Germinal center (tissue), 1 donor: ENCODE data around the gene HIC1.
A peak's percentile ranks its signal among the peaks of the same experiment; 100 is the strongest.

ENCODE experiments used
- DNase-seq: peaks from one replicate; pipeline ENCODE4 v3.0.0; 2012; ENCODE audit warnings: mixed read lengths, low spot score

HIC1 gene

DNA sequence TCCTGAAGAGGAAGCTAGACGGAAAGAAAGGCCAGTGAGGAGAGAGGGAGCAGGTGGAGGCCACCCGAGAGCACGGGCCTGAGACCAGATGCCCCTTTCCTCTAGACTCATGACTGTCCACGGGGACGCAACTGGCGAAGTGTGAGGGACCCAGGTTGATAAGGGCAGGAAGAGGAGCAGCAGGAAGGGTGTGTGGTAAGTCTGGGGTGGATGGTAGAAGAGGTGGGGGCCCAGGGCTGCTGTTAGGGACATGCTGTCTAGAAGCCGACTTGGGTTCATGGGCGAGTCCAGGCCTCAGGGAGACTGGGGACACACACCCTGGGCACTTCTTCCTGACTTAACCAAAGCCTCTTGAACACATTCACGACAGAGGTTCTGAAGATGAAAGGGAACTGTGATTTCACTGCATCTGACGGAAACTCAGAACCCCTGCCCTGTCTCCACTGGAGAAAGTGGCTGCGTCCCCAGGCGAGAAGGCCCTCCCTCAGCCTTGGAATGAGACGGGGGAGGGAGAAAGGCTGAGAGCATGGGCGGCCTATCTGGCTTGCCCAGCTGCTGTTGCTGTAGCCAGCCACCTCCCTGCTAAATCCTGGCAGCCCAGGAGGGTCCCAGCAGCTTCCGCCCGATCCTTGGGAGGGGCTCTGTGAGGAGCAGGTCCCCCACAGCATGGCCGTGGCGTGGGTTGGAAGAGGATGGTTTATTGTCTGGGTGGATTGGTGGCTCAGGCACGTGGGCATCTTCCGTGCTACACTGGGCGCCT, 6.0 kb downstream of the HIC1 start:
- no peak for DNase-seq

DNA sequence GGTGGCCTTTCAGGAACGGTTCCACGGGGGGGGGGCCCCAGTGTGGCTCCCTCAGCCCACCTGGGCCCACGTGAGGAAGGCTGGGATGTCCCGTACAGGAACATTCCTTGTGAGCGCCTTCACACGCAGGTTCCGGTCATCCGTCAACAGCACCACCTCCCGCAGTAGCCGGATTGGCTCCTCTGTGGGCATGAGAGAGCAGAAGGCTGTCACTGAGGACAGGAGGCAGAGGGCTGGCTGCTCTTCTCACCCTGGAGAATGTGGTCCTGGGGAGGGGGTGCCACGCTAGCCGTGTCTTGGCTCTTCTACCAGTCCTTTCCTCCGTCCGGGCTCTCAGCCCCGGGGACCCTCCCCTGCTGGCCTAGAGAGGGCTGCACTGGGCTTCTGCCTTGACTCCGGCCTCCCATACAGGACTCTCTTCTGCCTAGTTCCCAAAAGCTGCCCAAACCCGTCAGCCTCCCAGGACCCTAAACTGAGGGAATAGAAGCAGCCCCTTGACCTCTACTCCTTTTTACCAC, 6.6 kb downstream of the HIC1 start:
- no peak for DNase-seq

DNA sequence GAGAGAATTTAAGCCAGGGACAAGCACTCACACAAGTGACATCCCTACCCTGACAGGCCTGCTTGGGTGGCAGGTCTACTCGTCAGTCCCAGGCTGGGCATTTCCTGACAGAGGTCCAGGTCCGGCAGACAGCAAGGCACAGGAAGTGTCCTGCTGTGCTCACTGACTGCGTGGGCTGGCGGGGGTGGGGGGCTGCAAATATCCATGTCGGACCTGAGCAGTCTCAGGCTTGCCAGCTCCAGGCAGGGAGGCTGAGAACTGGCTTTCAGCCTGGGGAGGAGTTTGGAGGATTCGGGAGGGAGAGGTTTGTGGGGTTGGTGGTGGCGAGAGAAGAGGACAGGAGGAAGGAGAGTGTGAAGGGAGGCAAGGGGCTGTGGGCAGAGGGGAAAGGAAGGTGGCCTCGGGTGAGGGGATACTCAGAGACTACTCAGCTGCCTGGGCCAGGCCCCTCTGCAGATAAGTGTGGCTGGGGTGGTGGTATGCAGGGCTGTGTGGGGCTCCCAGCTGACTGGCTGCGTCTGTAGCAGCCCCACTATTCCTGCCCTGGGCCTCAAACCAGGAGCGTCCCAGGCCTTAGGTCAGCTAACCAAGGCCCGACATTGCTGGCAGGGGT, 7.8 kb downstream of the HIC1 start:
- DNase-seq, result no peak

DNA sequence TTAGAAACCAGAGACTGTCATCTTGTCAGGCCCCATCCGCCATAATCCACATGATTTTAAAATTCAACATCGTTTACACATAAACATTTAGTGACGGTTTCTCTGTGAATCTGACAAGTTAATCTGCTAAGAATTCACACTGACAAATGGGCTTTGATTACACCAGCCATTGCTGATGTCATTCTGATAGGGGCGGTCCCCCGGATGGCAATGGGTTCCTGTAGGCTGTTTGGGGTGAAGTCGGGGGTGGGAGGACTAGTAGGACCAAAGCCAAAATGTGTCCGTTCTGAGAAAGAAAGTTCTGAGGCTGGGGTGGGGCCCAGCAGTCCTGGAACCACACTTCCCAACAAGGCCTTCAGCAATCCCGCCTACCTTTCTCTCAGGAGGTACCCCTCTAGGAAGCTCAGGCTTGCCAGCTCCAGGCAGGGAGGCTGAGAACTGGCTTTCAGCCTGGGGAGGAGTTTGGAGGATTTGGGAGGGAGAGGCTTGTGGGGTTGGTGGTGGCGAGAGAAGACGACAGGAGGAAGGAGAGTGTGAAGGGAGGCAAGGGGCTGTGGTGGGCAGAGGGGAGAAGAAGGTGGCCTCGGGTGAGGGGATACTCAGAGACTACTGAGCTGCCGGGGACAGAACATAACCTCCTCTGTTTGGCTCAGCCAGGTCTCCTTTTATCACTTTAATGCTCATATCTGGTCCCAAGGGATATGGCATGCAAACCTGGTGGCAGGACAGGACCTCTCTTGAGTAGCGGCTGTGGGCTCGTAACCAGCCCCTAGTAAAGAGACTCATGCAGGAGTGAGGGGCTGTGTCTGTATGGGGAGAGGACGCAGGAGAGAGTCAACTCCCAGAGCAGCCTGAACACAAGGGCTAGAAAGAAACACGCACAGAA, 8.6 kb downstream of the HIC1 start:
- peak; percentile 51 for DNase-seq

DNA sequence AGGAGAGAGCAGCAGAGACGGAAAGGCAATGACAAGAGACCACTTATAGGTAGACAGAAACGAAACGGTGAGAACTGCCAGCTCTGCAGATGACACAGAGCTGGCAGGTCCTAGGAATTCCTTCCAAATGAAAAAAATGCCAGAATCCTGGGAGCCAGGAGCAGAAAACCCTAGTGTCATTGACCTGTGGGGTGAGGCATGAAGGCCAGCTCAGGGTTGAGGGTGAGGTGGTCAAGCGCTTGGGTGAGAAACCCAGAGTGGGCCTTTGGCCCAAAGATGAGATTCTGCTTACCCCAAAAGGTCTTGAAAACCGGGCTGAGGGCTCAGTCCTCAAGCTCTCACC, 9.2 kb downstream of the HIC1 start:
- DNase-seq, result no peak

DNA sequence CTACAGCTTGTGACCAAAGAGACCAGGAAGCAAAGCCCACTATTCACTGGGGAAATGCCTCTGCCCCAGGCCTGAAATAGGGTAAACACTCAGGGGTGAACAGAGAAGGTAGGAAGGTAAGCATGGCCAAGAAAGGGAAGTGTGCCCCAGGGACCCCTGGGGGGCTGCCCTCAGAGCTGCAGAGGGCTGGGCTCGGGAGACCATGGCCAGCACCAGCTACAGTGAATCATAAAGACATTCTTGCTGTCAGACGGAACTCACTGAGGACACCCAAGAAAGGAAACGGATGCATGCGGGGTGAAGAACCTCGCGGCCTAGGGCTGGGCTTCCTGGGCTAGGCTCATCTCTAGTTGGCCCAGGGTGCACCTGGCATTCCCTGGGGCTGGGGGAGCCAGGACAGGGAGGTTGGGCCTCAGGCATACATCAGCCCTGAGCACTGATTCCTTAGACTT, 9.6 kb downstream of the HIC1 start:
- DNase-seq, result peak; percentile 42

DNA sequence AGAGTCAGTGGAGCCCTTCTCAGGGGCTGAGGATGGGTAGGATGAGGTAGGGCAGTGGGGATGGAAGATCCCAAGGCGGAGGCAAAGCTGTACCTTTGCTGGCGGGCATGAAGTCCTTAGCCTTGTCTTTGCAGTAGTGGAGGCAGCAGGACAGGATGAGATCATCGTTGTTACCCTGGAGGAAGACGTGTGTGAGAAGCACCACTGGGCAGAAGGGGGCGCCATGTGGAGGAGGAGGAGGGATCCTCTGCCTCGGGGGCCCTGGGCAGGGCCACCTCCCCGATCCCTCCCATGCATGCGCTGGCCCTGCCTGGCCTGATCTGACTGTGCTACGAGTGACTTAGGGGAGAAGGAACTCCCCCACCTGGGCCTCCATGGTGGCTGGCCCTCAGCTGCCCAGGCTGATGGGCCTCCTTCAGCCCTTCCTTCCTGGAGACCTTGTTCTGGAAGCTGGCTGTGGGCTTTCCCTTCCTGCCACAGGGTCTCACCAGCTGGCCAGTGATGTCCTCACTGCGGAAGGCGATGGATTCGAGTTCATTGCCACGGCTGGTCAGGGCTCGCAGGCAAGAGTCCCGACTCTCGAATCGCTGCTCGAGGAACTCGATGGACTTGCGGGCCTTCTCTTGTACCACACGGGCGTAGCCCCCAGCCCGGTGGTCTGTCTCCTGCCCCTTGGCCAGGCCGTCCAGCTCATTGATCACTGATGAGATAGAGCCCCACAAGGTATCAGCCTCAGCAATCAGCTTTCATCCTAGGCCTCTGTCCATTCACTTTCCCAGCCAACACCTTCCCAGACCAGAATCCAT, 10.3 kb downstream of the HIC1 start:
- peak; percentile 39 for DNase-seq

DNA sequence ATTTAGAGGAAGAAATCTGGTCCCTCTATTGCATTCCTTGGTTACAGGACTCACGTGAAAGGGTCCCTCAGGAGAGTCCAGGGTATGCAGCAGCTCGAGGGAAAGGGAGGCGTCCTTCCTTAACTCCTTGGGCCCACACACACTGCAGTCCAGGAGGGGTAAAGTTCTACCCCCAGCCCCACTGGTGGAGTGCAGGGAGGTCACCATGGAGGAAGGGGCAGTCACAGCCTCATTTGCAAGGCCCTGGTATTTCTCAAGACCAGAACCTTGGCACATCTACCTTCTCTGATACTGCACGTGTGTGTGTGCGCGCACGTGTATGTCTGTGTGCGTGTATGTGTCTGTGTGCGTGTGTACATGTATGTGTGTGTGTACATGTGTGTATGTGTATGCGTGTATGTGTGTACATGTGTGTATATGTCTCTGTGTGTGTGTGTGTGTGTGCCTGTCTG, 11.1 kb downstream of the HIC1 start:
- DNase-seq, result no peak

DNA sequence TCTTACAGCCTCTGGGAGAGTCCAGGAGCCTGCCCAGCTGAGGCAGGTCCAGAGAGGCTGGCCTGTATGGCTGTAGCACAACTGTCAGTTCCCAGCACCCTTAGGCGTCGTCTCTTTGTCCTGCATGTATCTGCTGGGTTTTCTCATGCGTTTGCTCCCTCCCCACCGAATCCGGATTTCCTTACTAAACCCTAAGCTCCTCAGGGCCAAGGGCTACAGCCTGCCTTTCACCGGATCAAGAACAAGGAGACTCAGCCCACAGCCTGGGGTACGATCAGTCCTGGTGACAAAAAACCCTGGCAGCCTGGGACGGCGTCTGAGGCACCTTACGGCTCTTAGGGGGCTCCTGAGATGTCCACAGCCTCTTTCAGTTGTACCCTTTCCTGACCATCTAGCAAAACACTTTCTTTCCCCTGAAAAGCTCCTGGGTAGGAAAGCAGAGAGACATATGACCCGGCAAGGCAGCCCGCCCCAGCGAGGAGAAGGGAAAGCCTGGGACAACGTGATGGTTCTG, 12.2 kb downstream of the HIC1 start:
- DNase-seq, result no peak

DNA sequence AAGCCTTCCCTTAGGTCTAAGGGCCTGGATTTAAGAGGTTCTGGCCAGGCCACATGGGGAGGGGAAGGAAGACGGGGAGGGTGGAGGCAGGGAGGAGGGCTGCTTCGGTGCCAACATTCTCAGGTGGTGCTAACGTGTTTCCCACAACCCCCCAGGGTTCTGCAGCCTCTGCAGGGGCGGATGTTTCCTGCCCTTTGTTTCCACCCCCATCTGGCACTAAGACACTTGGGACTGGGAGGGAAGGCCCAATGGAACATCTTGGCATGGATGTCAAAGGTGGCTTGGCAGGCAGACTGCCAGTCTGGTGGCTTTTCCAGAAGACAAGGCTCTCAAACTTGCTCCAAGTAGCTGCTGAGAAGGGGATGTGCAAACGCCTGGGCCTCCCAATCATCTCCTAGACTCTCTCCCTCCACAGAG, 12.7 kb downstream of the HIC1 start:
- DNase-seq, result no peak

DNA sequence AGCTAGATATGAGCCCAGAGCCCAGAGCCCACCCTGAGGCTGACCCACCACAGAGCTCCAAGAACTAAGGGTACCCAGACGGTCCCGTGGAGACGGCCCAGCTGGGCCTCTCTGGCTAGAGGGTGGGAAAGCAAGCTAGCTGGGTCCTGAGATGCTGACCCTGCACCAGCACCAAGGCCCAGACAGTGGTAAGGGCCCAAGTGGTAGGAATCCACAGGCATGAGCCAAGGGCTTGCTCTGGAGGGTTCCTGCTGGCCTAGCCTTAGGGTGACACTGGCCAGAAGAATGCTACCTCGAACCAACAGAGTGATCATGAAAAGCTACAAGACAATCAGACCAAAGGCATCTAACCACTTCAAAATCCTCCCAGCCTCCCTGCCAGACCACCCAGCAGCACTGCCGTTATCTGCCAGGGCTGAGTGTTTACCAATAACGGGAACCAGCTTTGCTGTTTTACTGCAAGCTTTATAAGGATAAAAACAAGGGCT, 13.2 kb downstream of the HIC1 start:
- DNase-seq, result no peak

DNA sequence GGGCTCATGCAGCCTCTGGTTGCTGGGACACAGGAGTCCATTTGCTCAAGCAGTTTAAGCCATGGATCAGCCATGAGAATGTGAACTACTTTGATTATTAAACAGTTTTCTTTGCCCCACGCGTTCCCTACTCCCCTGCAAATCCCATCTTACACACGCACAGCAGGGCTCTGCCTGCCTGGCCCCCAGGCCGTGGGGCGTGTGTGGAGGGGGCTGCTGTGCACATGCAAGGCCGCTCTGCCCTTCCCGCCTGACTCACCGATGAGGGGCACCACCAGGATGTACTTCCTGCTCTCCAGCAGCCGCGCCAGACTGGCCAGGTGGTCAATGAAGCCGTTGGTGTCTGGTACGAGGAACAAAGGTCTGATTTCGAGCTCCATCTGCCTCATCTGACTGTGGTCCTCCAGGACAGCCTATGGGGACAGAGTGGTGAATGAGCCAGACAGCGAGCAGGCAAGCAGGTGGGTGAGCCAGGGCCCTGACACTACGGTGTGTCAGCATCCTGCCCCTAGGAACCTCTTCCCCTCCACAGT, 13.7 kb downstream of the HIC1 start:
- DNase-seq, result no peak

DNA sequence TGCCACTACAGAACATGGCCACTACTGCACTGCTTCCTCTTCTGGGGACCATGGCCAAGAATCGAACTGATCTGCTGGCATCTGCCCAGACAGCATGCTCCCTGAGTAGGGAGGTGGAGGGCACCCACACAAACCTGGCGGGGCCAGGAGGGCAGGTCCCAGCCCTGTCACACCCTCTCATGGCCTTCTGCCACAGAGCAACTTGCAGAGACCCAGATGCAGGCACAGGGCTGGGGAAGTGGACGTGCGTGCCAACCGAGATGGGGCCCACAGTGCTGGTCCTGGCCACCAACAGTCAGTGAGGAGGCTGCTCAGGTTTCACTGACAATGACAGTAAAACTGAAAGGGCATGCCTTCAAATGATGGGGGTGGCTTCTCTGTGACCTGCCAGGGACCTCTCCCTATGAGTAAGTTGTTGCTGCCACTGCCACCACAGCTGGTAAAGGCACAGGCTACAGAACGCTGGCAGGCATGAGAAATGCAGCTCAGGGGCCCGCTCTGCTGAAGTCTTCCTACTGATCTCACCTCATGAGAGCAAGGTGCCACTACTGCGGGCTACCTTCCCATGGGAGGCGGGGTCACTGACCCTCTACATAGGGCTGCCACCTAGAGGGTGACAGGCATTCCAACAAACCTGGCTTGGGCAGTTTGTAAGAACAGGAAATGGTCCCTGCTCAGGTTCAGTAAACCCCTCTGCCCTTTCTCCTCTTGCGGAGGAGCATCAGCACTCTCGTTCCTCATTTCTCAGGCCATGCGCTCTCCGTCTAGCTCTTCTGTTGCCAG, 15.5 kb downstream of the HIC1 start:
- no peak for DNase-seq

DNA sequence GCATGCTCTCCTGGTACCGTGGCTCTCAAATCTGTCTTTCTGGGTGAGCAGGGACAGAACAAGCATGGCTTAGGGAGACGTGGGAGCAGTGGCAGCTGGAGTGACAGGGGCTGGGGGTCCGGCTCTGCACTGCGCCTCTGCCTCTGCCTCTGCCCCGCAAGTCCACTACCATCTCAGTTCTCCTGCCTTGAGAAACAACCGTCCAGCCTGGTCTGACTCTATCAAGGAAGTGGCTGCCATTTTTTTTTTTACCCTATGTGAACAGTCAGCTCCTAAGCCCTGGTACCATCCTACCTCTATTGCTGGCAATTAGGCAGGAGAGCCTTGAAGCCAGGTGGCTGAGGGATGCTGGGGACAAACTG, 16.1 kb downstream of the HIC1 start:
- no peak for DNase-seq

DNA sequence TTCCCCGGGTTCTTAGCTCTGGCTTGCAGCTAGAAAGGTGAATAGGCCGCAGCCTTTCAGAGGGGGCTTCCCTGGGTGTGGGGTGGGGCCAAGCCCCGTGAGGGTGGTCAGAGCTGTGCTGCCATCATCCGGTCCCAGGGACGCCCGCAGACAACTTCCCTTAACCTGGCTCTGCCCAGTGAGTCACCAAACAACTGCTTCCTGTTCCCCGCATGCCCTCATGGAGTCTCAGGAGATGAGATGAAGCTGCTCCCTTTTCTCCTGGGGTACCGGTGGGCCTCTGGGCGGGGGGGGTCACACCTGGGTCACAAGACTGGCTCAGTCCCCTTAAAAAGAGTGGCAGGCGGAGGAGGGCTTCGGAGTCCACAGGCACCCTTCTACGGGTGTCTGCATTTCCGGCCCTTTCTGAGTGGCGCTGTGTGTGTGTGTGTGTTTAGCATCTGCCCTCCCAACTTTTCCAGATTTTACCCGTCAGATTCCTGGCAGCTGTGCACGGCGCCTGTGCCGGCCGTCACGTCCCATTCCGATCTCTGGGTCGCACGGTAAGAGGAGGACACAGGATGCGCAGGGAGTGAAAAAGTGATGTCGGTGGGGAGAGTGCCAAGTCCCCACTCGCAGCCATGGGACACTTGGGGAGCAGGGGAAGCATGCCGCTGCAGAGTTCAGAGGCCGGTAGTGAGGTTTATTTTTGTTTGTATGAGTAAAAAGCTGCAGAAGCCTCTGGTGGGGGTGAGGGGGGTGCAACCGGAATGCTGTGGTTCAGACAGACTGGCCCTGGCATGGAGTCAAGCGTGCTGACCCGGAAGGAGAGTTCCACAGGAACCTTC, 16.8 kb downstream of the HIC1 start:
- DNase-seq, result no peak

DNA sequence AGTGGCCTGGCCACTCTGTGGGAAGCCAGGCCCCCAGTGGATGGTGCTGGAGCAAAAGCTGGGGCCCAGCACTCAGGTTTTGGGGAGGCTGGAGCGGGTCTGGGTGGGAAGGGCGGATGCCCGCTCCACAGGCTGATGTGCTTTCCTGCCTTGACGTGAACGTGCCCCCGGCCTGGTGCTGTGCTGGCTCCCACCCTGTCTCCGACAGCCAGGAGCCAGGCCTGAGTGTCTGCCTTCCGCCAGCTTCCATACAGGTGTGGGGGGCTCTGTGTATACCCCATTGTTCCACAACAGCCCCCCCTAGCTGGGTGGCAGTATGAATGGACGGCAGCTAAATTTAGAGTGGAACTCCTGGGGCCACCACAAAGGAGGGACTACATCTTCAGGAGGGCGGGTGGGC, 20.0 kb downstream of the HIC1 start:
- DNase-seq, result no peak

DNA sequence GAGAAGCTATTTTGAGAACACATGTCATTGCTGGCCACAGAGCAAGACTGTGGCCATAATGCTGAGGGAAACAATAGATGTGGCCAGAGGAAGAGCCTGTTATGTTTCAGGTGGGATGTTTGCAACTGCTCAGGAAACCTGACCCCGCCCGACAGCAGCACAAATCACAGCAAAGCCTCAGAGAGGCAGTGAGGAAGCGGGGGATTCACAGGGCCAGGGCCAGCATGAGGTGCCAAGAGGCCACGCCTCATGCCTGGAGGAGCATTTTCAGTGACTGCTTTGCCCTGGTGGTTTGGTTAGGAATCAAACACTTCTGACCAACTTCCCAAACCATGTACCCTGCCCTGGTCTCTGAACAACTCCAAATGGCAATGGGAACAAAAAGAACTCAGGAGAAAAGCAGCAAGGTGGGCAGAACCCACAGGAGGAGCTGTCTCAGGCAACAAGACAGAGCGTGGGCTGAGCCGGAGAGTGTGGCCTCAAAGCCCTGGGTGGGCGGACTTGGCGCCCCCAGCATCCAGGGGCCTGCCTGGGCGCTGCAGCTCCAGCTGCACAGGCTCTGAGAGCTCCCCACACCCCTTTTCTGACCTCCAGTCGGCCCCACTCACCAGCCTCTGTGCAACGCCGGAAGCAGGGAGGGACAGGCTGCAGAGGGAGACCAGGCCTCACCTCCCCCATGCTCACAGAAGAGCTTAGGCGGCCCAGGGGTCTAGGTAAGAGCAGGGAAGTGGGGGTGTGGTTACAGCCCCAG, 20.6 kb downstream of the HIC1 start:
- DNase-seq, result no peak

DNA sequence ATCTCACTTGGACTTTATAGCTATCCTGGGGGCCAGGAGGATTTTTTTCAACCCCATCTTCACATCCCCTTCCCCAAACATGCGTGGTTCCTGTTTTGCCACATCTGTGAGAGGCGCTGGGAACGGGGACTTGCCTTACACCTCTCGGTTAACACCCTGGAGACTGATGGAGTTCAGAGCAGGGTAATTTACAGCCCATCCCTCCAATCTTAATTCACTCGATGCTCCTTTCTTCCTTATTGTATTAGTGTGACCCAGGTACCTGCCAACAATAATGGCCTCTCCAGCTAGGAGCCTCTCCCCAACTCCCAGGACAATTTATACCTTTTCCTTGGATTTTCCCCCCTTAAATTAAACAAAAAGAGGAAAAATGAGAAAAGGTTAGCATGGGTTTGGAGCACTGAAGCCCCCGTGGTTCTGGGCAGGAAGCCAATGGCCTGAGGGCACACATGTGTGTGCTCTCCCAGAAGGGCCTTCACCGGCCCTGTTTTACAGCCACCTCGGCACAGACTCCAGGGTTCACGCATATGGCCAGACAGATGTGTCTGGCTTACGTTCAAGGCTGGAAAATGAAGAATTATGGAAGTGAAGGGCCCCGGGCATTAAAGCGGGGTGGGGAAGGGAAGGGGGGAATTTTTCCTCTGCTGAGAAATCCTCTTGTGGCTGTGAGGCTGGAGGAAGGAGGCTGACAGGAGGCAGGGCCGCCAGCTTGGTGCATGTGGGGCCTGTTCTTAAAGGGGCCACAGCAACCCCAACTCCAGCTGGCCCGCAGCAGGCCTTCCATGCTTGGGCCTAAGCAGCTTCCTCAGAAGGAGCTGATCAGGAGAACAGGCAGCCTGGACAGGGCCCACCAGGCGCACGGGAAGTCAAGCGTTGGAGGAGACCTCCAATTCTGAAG, 21.4 kb downstream of the HIC1 start:
- no peak for DNase-seq
